Pancreas (tissue), 10 donors: ENCODE data around the gene DGKD. TPM values are rescaled to one million over a fixed set of nuclear protein-coding genes. Genes with fewer than 3 reads are reported as not detected.

Source experiments
- ATAC-seq, 4 donors: fragments of 200-7000 bp; cut with Tn5 transposase; one replicate each; pipeline versions ENCODE4 v1.8.0 to v1.9.1; 2020; ENCODE audit warnings: mild to moderate bottlenecking in 4 of 4, moderate library complexity in 4 of 4
- DNase-seq, 6 donors: peaks; one replicate each; pipeline ENCODE4 v3.0.0-alpha.2; 2020
- FAIRE-seq: peaks from 2 replicates; lab custom pipeline; 2012; peaks lifted over from hg19 to GRCh38; lab: Jason Lieb, UNC
- H3K27ac ChIP-seq, 4 donors: fragments of 200-600 bp; sonication (generic); 1 replicate in 3 of 4; 2 replicates in 1 of 4; pipeline versions ENCODE4 v1.5.0 to v1.8.0; 2020
- H3K27me3 ChIP-seq, 4 donors: fragments of 200-600 bp; one replicate each; pipeline ENCODE4 v1.8.0; 2021
- H3K36me3 ChIP-seq, 3 donors: fragments of 200-600 bp; sonication (generic) in 1 of 3; one replicate each; pipeline versions ENCODE4 v1.5.0 to v1.8.0; 2020 to 2021
- H3K4me1 ChIP-seq, 3 donors: fragments of 200-600 bp; one replicate each; pipeline ENCODE4 v1.8.0; 2021
- H3K4me3 ChIP-seq, 4 donors: fragments of 200-600 bp; sonication (generic) in 2 of 4; one replicate each; pipeline versions ENCODE4 v1.5.0 to v1.8.0; 2020 to 2021
- H3K9me3 ChIP-seq, 4 donors: fragments of 200-600 bp; one replicate each; pipeline ENCODE4 v1.8.0; 2021
- WGBS, 2 donors: extraction: QIAGEN DNeasy Blood & Tissue Kit; methylation state at CpG; one replicate each; pipeline ENCODE4 v1.1.7; 2013; 5-methylcytosine and 5-hydroxymethylcytosine counted together
- intact Hi-C, 3 donors: fragments of 100-400 bp; cut with DNase I; formaldehyde crosslinking; loops; one replicate each; pipeline versions ENCODE4 v1.11.1 to v1.14.2; 2022
- polyA plus RNA-seq, 2 donors: library from polyadenylated mRNA; stranded (reverse); fragments of 200-250 nt; gene quantifications; one replicate each; pipeline ENCODE4 v1.2.3, GENCODE V29; 2013
- total RNA-seq, 6 donors: library from RNA; stranded (reverse); fragmentation: NEBNext Ultra II Directional in 4 of 6; extraction: Animal tissue kit (Norgen Biotek cat#: 25700) in 4 of 6; gene quantifications; one replicate each; pipeline versions ENCODE4 v1.2.1 to v1.2.4, GENCODE V29; 2021 to 2023
- TF ChIP-seq, protein P1 (sequence below), 4 donors: fragments of 200-600 bp; sonication (generic) in 3 of 4; IDR thresholded peaks; one replicate each; pipeline versions ENCODE4 v1.5.0 to v1.8.0; 2021; ENCODE audit warnings: antibody characterized with exemption in 4 of 4
- donor health status: healthy with polysubstance abuse.
- donor health status: DM: no; HTN: no; CAD: no; lungs with moderate emphysema.
- donor health status: DM: no; HTN: no; CAD: no.
- donor health status: control.
- donor health status: control.
- donor health status: Bipolar disorder and iron deficiency.
- donor health status: DM: yes; HTN: yes; CAD: no.
- donor health status: DM: no; HTN: no; CAD: no.
- donor health status: DM: no; HTN: no; CAD: no.
- donor health status: DM: yes; HTN: yes; CAD: no.

DGKD gene
- total and polyA plus RNA-seq, 8 donors = 6.7 to 16.3 (median 8.9) TPM

DNA sequence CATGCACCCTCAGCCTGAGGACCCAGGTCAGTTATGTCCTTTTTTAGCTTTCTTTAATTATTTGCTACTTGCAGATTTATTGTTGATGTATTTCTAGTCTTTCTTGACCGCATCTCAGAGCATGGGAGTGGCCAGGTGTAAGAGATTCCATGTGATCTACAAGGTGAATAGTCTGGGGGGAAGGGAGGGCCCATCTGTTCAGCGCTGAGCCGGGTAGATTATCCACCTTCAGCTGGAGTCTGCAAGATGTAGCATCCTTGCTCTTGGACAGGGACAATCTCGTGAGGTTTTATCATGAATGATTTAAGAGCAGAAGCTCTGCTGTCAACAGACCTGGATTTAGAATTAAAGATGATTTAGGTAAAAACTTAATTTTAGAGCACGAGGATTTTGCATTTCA is 12.0 kb upstream of the DGKD start:
- Histone ChIP-seq H3K36me3 (no peaks in the 10 kb centered on the region), H3K4me3 (no peak overlapping the region), H3K27me3 (no peaks in the 10 kb centered on the region), H3K4me1 (no peaks in the 10 kb centered on the region), H3K27ac (no peak overlapping the region), H3K9me3 (no peaks in the 10 kb centered on the region)
- 69 to 77% methylated on average over 5 of the region's 5 CpGs for WGBS, 2 donors
- TF ChIP-seq, protein P1, sequence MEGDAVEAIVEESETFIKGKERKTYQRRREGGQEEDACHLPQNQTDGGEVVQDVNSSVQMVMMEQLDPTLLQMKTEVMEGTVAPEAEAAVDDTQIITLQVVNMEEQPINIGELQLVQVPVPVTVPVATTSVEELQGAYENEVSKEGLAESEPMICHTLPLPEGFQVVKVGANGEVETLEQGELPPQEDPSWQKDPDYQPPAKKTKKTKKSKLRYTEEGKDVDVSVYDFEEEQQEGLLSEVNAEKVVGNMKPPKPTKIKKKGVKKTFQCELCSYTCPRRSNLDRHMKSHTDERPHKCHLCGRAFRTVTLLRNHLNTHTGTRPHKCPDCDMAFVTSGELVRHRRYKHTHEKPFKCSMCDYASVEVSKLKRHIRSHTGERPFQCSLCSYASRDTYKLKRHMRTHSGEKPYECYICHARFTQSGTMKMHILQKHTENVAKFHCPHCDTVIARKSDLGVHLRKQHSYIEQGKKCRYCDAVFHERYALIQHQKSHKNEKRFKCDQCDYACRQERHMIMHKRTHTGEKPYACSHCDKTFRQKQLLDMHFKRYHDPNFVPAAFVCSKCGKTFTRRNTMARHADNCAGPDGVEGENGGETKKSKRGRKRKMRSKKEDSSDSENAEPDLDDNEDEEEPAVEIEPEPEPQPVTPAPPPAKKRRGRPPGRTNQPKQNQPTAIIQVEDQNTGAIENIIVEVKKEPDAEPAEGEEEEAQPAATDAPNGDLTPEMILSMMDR (IDR thresholded peaks at IDR 0.05) = no peak
- no peak for FAIRE-seq
- ATAC-seq = no peak
- intact Hi-C loops = no loop called here
- DNase-seq = no peak

GRCh38 chr2:233343171-233343705 is 11.1 kb upstream of the DGKD start:
- no peak for FAIRE-seq
- TF ChIP-seq, protein P1 (IDR thresholded peaks at IDR 0.05) = no peak

GRCh38 chr2:233346376-233346775 is 7.9 kb upstream of the DGKD start:
- Histone ChIP-seq H3K4me1 (no peaks in the 10 kb centered on the region), H3K27me3 (no peaks in the 10 kb centered on the region), H3K4me3 (no peak overlapping the region), H3K36me3 (no peaks in the 10 kb centered on the region), H3K9me3 (no peaks in the 10 kb centered on the region), H3K27ac (no peak overlapping the region)
- intact Hi-C loops = no loop called here
- ATAC-seq (no peak), DNase-seq (no peak), FAIRE-seq (no peak)
- WGBS, 2 donors = 84 to 90% methylated on average over 12 of the region's 12 CpGs
- TF ChIP-seq, protein P1 (IDR thresholded peaks at IDR 0.05) = no peak

More at GRCh38 chr2:233343171-233343705, 11.1 kb upstream of the DGKD start:
- no peak overlapping the region for H3K27ac ChIP-seq
- 84 to 86% methylated on average over 15 of the region's 15 CpGs for WGBS, 2 donors
- no peaks in the 10 kb centered on the region for H3K27me3 ChIP-seq
- H3K9me3 ChIP-seq = no peaks in the 10 kb centered on the region
- no peak for DNase-seq
- H3K36me3 ChIP-seq = no peaks in the 10 kb centered on the region
- H3K4me3 ChIP-seq = no peak overlapping the region
- no peaks in the 10 kb centered on the region for H3K4me1 ChIP-seq
- intact Hi-C loops = no loop called here
- ATAC-seq = no peak

- ATAC-seq (no peak), DNase-seq (no peak), FAIRE-seq (no peak)
- Histone ChIP-seq H3K36me3 (no peaks in the 10 kb centered on the region), H3K4me1 (no peaks in the 10 kb centered on the region), H3K27me3 (no peaks in the 10 kb centered on the region), H3K27ac (no peak overlapping the region), H3K4me3 (no peak overlapping the region), H3K9me3 (no peaks in the 10 kb centered on the region)
- 64 to 79% methylated on average over 9 of the region's 9 CpGs for WGBS, 2 donors
- intact Hi-C loops = no loop called here
- TF ChIP-seq, protein P1 (IDR thresholded peaks at IDR 0.05) = no peak
These were observed 7.4 kb upstream of the DGKD start for GRCh38 chr2:233346930-233347329.
